Motor neuron (in vitro differentiated cells): ENCODE results near the gene NEK8. TPM values are rescaled to one million over a fixed set of nuclear protein-coding genes. Genes with fewer than 3 reads are reported as not detected.

Experiments used
- ATAC-seq, 8 experiments: fragments of 200-7000 bp; cut with Tn5 transposase; replicated peaks in 6 of 8; 2 replicates each; pipeline ENCODE4 v1.8.0; 2021; ENCODE audit warnings: mild to moderate bottlenecking in 8 of 8, moderate library complexity in 8 of 8
- H3K27ac ChIP-seq, 2 donors: fragments of 250-450 bp; sonication (Bioruptor Pico); 2 replicates each; pipeline ENCODE4 v1.9.0; 2021; ENCODE audit warnings: antibody characterized with exemption in 2 of 2, mild to moderate bottlenecking in 2 of 2, moderate library complexity in 1 of 2
- H3K4me1 ChIP-seq, 2 donors: fragments of 250-450 bp; sonication (Bioruptor Pico); replicated peaks in 1 of 2; 2 replicates each; pipeline ENCODE4 v1.6.1; 2021; ENCODE audit warnings: antibody characterized with exemption in 2 of 2, mild to moderate bottlenecking in 2 of 2, moderate library complexity in 1 of 2
- H3K4me3 ChIP-seq, 5 donors: fragments of 250-450 bp; sonication (Bioruptor Pico); 2 replicates each; pipeline ENCODE4 v1.9.0; 2021; ENCODE audit warnings: antibody characterized with exemption in 5 of 5, mild to moderate bottlenecking in 5 of 5, moderate library complexity in 4 of 5
- WGBS, 10 experiments: fragments of 450-650 bp; shearing (Covaris generic); methylation state at CpG; one replicate each; pipeline ENCODE4 v1.0.0; 2022; 5-methylcytosine and 5-hydroxymethylcytosine counted together
- in situ Hi-C, 9 experiments: fragments of 400-800 bp; cut with MboI; loops; one replicate each; pipeline ENCODE4 v1.15.0; 2021; ENCODE audit warnings: low sequenced_read_pairs in 9 of 9, low pct_unique_long_range_greater_than_20kb in 2 of 9; ENCODE audit not compliant: unreplicated experiment in 9 of 9
- total RNA-seq, 8 experiments: library from RNA; unstranded; fragments of 300-600 nt; gene quantifications; 2 replicates each; pipeline versions ENCODE4 v1.2.3 to v1.2.4, GENCODE V29; 2022

NEK8 gene
- total RNA-seq, 8 experiments from 2014 or later, result 1.6 to 9.2 (median 3.2) TPM

DNA sequence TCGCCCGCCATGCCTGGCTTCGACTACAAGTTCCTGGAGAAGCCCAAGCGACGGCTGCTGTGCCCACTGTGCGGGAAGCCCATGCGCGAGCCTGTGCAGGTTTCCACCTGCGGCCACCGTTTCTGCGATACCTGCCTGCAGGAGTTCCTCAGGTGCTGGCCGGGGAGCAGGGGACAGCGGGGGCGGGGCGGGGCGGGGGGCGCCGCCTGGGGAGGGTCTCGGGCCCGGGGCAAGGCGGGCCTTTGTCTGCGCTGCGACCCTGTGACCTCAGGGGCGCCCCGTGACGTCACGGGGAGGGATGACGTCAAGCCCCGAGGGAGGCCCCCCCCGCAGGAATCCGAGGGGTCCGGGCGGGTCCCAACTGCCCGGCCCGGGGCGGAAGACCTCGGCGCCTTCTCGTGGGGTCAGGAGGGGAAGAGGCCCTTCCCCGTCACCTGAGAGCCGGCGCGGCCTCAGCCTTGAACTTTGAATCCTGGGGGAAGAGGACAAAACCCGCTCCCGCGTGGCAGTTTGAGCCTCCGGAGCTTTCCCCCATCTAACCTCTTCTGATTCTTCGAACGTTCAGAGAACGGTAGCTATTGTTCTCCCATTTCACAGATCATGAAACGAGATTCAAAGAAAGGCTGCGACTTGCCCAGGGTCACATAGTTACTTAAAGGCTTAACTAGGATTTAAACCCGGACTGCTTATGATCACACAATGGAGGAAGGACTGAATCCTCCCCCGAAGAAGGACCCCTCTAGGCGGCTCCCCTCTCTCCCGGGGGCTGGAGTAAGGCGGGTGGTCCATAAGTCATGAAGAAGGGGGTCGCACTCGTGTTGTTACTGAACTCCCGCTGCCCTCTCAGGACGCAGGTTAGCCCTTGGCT is 15.8 kb downstream of the NEK8 start:
- 0% methylated on average over 1 to 8 of the region's 61 CpGs; no CpG with 5 or more reads in 3 of the 10 experiments for WGBS, 10 experiments
- peak overlapping the region; percentile 68 to 99 (median 92) for H3K4me3 ChIP-seq
- peak overlapping the region; percentile 97 to 98 for H3K27ac ChIP-seq
- peak in 6 of 8 experiments; percentile 8 to 14 (median 10) for ATAC-seq
- in situ Hi-C loops, result loop anchor here in 1 of 9 experiments (25.0 kb wide), 1 partner anchor 368 kb away; no protein-coding TSS in a partner anchor
- H3K4me1 ChIP-seq, result peaks cover 24 to 31% of the 10 kb centered on the region in 2 donors

DNA sequence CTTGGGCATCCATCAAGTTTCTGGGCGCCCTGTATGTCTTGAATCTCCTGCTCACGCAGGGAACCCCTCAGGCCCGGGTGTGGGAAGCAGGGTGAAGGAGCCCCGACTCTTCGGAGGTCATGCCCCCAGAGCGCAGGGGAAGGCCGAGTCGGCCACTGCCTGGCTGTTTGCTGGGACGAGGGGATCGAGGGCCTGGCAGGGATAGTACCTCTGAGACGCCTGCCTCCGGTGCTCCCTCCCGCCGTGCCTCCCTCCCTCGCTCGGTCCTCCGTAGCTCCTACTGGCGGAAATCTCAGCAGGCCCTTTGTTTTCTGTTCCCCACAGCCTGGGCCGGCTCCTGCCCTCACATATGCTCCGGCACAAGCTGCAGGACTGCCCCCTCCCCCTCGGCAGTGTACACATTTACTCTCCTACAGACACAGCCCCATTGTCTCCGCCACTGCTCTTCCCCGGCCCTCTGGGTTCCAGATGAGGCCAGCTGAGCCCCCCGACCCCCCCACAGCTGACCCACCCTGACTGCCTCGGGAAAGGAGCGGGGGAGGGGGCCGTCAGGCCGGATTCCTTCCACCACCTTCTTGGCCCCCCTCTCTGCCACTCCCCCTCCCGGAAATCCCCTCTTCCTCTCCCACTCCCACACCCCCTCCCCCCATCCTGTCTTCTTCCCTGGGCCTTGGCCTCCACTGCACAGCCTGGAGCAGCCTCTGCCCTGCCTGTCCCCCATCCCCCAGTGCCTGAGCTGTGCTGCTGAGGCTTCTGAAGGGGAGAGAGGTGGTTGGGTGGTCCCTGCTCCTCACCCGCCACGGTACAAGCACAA is 16.6 kb downstream of the NEK8 start:
- peaks cover 28 to 37% of the 10 kb centered on the region in 2 donors for H3K4me1 ChIP-seq
- H3K27ac ChIP-seq, result peak overlapping the region; percentile 97 to 98
- ATAC-seq, result peak in 6 of 8 experiments; percentile 6 to 67 (median 61)
- 0 to 2% (median 0%) methylated on average over 2 to 9 of the region's 31 CpGs; no CpG with 5 or more reads in 4 of the 10 experiments for WGBS, 10 experiments
- in situ Hi-C loops, result loop anchor here in 1 of 9 experiments (25.0 kb wide), 1 partner anchor 367 kb away; no protein-coding TSS in a partner anchor
- peak overlapping the region; percentile 68 to 99 (median 92) for H3K4me3 ChIP-seq

DNA sequence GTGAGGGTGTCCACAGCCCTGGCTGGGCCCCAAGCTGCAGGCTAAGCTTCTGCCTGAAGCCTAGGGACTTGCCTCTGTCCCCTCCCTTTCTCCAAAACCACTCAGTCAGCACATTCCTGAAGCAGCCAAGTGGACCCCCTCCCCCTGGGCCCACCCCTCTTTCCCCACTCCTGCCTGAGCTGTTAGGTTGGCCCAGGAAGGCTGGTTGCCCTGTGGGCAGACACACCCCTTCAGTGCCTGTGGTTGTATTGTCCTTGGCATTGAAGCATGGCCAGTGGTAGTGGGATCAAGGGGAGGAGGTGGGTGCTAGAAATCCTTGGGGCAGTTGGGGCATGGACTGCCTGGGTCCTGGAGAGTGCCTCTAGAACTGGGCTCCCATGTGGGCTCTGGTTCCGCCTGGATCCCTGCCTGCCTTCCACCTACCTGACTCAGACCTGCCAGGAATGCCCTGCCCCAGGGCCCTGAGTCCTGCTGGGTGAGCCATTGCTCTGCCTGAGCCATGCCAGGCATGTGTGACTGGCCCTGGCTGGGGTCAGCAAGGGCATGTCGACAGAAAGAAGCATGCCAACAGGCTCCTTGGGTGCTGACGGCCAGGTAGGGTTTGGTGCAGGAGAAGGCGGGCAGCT is 17.3 kb downstream of the NEK8 start:
- ATAC-seq, result no peak
- WGBS, 10 experiments, result 53 to 100% (median 100%) methylated on average over 1 to 2 of the region's 4 CpGs; no CpG with 5 or more reads in 3 of the 10 experiments
- peaks cover 33 to 41% of the 10 kb centered on the region in 2 donors for H3K4me1 ChIP-seq
- peak overlapping the region; percentile 97 to 98 for H3K27ac ChIP-seq
- in situ Hi-C loops, result loop anchor here in 1 of 9 experiments (25.0 kb wide), 1 partner anchor 366 kb away; no protein-coding TSS in a partner anchor
- peak overlapping the region; percentile 68 to 99 (median 92) for H3K4me3 ChIP-seq

DNA sequence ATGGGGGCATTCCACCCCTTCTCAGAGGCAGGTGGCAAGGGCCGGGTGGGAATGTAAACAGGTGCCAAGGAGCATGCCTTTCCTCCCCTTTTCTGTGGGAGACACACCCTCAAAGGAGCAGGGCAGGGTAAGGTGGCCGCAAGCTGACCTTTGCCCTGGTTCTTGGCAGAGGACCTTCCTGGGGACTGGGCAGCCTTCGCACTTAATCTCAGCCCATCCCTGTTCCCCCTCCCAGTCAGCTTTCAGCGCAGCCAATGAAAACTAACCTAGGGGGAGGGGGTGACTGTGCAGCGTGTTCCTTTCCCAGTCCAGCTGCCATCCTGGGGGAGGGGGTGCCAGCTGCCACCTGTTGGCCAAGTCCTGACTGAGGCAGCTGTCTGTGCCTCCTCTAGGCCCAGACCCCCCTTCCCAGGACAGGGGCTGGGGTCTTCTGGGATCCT is 18.0 kb downstream of the NEK8 start:
- H3K27ac ChIP-seq, result peak overlapping the region; percentile 4 to 97
- ATAC-seq, result no peak
- H3K4me1 ChIP-seq, result peaks cover 33 to 35% of the 10 kb centered on the region in 2 donors
- in situ Hi-C loops, result loop anchor here in 1 of 9 experiments (25.0 kb wide), 1 partner anchor 366 kb away; no protein-coding TSS in a partner anchor
- H3K4me3 ChIP-seq, result no peak overlapping the region
- WGBS, 10 experiments, result 33 to 70% (median 67%) methylated on average over 1 to 4 of the region's 5 CpGs; no CpG with 5 or more reads in 7 of the 10 experiments

DNA sequence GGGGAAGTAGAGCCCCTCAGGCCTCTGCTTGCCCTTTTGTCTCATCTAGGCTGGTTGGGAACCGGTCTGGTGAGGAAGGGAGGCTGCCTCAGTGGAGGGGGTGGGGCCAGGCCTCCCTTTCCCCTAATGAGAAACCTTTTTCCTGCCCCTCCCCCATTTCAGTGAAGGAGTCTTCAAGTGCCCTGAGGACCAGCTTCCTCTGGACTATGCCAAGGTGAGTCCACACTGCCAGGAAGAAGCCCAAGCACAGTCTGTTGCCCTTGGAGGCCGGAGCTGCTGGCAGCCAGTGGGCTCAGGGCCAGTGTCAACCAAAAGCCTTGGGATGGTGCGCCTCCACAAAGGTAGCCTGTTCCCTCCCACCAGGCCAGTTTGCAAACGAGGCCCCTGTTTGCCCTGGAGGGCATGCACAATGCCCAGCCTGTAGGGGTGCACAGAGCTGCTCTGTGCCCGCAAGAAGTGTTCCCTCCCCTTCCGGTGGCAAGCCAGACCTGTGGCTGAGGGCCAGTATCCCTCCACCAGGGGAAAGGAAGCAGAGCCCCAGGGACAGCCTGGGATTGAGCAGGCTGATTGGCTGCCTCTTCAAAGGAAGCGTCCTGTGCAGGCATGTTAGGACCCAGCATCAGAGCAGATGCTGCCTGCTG is 18.6 kb downstream of the NEK8 start:
- in situ Hi-C loops, result loop anchor here in 1 of 9 experiments (25.0 kb wide), 1 partner anchor 365 kb away; no protein-coding TSS in a partner anchor
- peak in 1 of 8 experiments; percentile 14 for ATAC-seq
- peaks cover 29 to 33% of the 10 kb centered on the region in 2 donors for H3K4me1 ChIP-seq
- H3K27ac ChIP-seq, result peak overlapping the region; percentile 4 to 97
- H3K4me3 ChIP-seq, result no peak overlapping the region
- WGBS, 10 experiments, result 20 to 100% (median 50%) methylated on average over 1 to 2 of the region's 7 CpGs; no CpG with 5 or more reads in 5 of the 10 experiments

DNA sequence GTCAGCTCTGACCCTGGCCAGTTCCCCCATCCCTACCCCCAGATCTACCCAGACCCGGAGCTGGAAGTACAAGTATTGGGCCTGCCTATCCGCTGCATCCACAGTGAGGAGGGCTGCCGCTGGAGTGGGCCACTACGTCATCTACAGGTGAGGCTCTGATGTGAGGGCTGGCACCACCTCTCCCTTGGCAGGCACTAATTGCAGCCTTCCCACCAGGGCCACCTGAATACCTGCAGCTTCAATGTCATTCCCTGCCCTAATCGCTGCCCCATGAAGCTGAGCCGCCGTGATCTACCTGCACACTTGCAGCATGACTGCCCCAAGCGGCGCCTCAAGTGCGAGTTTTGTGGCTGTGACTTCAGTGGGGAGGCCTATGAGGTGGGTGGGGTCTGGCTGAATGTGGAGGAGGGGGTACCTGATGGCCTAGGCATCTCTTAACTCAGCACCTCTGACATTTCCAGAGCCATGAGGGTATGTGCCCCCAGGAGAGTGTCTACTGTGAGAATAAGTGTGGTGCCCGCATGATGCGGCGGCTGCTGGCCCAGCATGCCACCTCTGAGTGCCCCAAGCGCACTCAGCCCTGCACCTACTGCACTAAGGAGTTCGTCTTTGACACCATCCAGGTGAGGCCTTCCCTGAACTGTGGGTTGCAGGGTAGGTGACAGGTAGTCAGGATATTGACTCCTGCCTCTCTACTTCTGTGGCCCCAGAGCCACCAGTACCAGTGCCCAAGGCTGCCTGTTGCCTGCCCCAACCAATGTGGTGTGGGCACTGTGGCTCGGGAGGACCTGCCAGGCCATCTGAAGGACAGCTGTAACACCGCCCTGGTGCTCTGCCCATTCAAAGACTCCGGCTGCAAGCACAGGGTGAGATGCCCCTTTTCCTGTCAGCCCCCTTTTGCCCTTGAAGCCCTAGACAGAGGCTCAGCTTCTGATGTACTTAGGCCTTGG is 19.5 kb downstream of the NEK8 start:
- Histone ChIP-seq H3K4me1 (peaks cover 23 to 24% of the 10 kb centered on the region in 2 donors), H3K27ac (no peak overlapping the region), H3K4me3 (no peak overlapping the region)
- WGBS, 10 experiments, result 60 to 100% (median 100%) methylated on average over 1 to 6 of the region's 18 CpGs; no CpG with 5 or more reads in 4 of the 10 experiments
- no peak for ATAC-seq
- in situ Hi-C loops, result loop anchor here in 1 of 9 experiments (25.0 kb wide), 1 partner anchor 364 kb away; no protein-coding TSS in a partner anchor

DNA sequence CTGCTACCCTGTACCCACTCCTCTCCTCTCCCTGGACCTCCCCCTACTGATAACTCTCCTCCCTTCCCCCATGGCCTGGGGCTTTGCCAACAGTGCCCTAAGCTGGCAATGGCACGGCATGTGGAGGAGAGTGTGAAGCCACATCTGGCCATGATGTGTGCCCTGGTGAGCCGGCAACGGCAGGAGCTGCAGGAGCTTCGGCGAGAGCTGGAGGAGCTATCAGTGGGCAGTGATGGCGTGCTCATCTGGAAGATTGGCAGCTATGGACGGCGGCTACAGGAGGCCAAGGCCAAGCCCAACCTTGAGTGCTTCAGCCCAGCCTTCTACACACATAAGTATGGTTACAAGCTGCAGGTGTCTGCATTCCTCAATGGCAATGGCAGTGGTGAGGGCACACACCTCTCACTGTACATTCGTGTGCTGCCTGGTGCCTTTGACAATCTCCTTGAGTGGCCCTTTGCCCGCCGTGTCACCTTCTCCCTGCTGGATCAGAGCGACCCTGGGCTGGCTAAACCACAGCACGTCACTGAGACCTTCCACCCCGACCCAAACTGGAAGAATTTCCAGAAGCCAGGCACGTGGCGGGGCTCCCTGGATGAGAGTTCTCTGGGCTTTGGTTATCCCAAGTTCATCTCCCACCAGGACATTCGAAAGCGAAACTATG is 20.4 kb downstream of the NEK8 start:
- 80 to 96% (median 87%) methylated on average over 1 to 7 of the region's 18 CpGs; no CpG with 5 or more reads in 4 of the 10 experiments for WGBS, 10 experiments
- no peak for ATAC-seq
- in situ Hi-C loops, result loop anchor here in 1 of 9 experiments (25.0 kb wide), 1 partner anchor 363 kb away; no protein-coding TSS in a partner anchor
- no peak overlapping the region for H3K27ac ChIP-seq
- H3K4me3 ChIP-seq, result no peak overlapping the region
- H3K4me1 ChIP-seq, result peaks cover 22 to 23% of the 10 kb centered on the region in 2 donors

DNA sequence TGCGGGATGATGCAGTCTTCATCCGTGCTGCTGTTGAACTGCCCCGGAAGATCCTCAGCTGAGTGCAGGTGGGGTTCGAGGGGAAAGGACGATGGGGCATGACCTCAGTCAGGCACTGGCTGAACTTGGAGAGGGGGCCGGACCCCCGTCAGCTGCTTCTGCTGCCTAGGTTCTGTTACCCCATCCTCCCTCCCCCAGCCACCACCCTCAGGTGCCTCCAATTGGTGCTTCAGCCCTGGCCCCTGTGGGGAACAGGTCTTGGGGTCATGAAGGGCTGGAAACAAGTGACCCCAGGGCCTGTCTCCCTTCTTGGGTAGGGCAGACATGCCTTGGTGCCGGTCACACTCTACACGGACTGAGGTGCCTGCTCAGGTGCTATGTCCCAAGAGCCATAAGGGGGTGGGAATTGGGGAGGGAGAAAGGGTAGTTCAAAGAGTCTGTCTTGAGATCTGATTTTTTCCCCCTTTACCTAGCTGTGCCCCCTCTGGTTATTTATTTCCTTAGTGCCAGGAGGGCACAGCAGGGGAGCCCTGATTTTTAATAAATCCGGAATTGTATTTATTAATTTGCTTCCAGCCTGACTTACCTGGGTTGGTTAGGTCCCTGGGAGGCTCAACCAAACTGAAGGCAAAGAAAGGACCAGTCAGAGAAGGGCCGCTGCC is 21.1 kb downstream of the NEK8 start:
- peak overlapping the region in 1 of 2 donors; percentile 42 for H3K27ac ChIP-seq
- 0 to 80% (median 33%) methylated on average over 1 to 5 of the region's 11 CpGs; no CpG with 5 or more reads in 4 of the 10 experiments for WGBS, 10 experiments
- in situ Hi-C loops, result loop anchor here in 4 of 9 experiments (25.0 kb wide), 3 partner anchors 113 to 363 kb away; partner anchors contain the start of genes DHRS13 (in 2 of the 4) and ERAL1 (in 1 of the 4)
- peak overlapping the region in 2 of 5 donors; percentile 1 to 4 for H3K4me3 ChIP-seq
- peaks cover 22 to 23% of the 10 kb centered on the region in 2 donors for H3K4me1 ChIP-seq
- peak in 1 of 8 experiments; percentile 3 for ATAC-seq

DNA sequence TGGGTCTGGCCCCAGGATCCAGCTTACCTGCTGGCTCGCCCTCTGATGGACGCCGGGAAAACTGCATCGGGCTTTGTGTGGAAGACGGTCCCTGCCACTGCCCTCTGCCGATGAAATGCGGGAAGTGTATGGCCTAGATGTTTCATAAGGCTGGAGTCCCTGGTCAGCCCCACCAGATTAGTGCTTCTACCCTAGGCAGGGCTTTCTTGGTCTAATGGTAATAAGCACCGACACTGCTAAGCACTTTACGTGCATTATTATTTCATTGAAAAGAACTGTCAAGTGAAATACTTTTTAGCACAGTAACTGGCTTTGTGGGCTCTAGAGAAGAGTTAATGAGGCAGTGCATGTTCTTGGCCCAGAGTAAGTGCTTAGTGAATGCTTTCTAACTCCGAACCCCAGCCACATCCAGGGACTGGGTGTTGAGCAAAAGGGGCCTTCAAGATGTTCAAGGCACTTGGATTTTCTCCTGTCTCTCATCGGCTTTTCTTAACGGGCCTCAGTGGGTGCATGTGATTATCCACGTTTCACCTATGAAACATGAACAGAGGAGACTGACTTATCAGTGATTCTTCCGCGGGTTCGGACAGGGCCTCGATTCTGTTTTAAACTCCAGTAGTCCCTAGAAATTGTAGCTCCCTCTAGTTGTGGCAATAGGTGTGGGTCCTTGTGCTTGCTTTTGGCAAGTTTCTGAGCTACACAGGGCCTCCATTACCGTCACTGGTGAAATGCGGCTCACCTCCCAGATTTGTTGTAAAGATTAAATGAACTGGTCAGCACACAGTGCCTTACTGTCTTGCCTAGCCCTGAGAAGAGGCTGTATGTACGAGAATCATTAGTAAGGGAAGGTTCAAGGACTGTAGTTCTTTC is 21.8 kb downstream of the NEK8 start:
- peak; percentile 20 to 63 (median 53) for ATAC-seq
- peak overlapping the region in 2 of 5 donors; percentile 1 to 4 for H3K4me3 ChIP-seq
- peak overlapping the region in 1 of 2 donors; percentile 15 for H3K27ac ChIP-seq
- H3K4me1 ChIP-seq, result peaks cover 22 to 23% of the 10 kb centered on the region in 2 donors
- in situ Hi-C loops, result loop anchor here in 3 of 9 experiments (25.0 kb wide), 2 partner anchors 112 to 162 kb away; partner anchors contain the start of genes DHRS13 (in 2 of the 3) and ERAL1 (in 1 of the 3)
- 0 to 100% (median 61%) methylated on average over 1 to 13 of the region's 20 CpGs for WGBS, 10 experiments
